GM23338 (cell line): ENCODE data around the gene TK1.

Experiments
- CREB1 ChIP-seq: fragments of 250-450 bp; sonication (Bioruptor Pico); IDR thresholded peaks from 2 replicates; pipeline ENCODE4 v1.5.0; 2020; ENCODE audit warnings: low read depth, mild to moderate bottlenecking, moderate library complexity
- EZH2 ChIP-seq: fragments of 200-600 bp; sonication (generic); IDR thresholded peaks from one replicate; pipeline ENCODE4 v1.8.0; 2017; ENCODE audit warnings: antibody characterized with exemption, mild to moderate bottlenecking, low read depth; ENCODE audit not compliant: unreplicated experiment
- EZH2phosphoT487 ChIP-seq: fragments of 200-600 bp; sonication (generic); IDR thresholded peaks from one replicate; pipeline ENCODE4 v1.8.1; 2018; ENCODE audit warnings: antibody characterized with exemption; ENCODE audit not compliant: unreplicated experiment
- JUNB ChIP-seq: IDR thresholded peaks from one replicate; pipeline ENCODE4 v1.6.1; 2016; ENCODE audit warnings: antibody characterized with exemption; ENCODE audit not compliant: unreplicated experiment
- POLR2AphosphoS5 ChIP-seq: IDR thresholded peaks from 2 replicates; pipeline ENCODE4 v1.6.1; 2016; ENCODE audit warnings: antibody characterized with exemption, low read depth
- TF ChIP-seq, protein P1 (sequence below), 2 experiments: fragments of 200-600 bp in 1 of 2; sonication (generic) in 1 of 2; conservative IDR thresholded peaks; 2 replicates each; pipeline versions ENCODE4 v1.5.1 to v1.6.1; 2016 to 2017; ENCODE audit warnings: antibody characterized with exemption in 2 of 2, low read depth in 2 of 2, mild to moderate bottlenecking in 2 of 2, moderate library complexity in 1 of 2
- TF ChIP-seq, protein P2 (sequence below): IDR thresholded peaks from 2 replicates; pipeline ENCODE4 v1.6.1; 2016; ENCODE audit warnings: antibody characterized with exemption
- TF ChIP-seq, protein P3 (sequence below): IDR thresholded peaks from one replicate; pipeline ENCODE4 v1.6.1; 2018; ENCODE audit warnings: antibody characterized with exemption; ENCODE audit not compliant: unreplicated experiment

DNA sequence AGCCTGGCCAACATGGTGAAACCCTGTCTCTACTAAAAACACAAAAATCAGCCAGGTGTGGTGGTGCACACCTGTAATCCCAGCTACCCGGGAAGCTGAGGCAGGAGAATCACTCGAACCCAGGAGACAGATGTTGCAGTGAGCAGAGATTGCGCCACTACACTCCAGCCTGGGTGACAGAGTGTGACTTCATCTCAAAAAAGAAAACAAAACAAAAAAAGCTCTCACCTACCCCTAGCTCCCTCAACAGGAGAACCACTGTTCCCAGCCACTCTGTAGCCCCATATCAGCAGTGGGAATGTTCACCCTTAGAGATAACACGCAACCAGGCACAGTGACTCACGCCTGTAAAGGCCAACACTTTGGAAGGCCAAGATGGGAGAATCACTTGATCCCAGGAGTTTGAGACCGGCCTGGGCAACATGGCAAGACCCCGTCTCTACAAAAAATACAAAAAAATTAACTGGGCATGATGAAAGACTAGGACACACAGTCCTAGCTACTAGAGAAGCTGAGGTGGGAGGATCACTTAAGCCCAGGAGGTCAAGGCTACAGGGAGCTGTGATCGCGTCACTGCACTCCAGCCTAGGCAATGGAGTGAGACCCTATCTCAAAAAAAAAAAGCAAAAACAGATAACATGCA is 50.9 kb downstream of the TK1 start:
- no peak for TF ChIP-seq POLR2AphosphoS5
- TF ChIP-seq, protein P1, sequence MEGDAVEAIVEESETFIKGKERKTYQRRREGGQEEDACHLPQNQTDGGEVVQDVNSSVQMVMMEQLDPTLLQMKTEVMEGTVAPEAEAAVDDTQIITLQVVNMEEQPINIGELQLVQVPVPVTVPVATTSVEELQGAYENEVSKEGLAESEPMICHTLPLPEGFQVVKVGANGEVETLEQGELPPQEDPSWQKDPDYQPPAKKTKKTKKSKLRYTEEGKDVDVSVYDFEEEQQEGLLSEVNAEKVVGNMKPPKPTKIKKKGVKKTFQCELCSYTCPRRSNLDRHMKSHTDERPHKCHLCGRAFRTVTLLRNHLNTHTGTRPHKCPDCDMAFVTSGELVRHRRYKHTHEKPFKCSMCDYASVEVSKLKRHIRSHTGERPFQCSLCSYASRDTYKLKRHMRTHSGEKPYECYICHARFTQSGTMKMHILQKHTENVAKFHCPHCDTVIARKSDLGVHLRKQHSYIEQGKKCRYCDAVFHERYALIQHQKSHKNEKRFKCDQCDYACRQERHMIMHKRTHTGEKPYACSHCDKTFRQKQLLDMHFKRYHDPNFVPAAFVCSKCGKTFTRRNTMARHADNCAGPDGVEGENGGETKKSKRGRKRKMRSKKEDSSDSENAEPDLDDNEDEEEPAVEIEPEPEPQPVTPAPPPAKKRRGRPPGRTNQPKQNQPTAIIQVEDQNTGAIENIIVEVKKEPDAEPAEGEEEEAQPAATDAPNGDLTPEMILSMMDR (conservative IDR thresholded peaks at IDR 0.05; ENCODE audit: low read depth in 2 of 2): no peak
- no peak for TF ChIP-seq EZH2phosphoT487
- TF ChIP-seq, protein P2, sequence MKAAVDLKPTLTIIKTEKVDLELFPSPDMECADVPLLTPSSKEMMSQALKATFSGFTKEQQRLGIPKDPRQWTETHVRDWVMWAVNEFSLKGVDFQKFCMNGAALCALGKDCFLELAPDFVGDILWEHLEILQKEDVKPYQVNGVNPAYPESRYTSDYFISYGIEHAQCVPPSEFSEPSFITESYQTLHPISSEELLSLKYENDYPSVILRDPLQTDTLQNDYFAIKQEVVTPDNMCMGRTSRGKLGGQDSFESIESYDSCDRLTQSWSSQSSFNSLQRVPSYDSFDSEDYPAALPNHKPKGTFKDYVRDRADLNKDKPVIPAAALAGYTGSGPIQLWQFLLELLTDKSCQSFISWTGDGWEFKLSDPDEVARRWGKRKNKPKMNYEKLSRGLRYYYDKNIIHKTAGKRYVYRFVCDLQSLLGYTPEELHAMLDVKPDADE: no peak
- TF ChIP-seq, protein P3, sequence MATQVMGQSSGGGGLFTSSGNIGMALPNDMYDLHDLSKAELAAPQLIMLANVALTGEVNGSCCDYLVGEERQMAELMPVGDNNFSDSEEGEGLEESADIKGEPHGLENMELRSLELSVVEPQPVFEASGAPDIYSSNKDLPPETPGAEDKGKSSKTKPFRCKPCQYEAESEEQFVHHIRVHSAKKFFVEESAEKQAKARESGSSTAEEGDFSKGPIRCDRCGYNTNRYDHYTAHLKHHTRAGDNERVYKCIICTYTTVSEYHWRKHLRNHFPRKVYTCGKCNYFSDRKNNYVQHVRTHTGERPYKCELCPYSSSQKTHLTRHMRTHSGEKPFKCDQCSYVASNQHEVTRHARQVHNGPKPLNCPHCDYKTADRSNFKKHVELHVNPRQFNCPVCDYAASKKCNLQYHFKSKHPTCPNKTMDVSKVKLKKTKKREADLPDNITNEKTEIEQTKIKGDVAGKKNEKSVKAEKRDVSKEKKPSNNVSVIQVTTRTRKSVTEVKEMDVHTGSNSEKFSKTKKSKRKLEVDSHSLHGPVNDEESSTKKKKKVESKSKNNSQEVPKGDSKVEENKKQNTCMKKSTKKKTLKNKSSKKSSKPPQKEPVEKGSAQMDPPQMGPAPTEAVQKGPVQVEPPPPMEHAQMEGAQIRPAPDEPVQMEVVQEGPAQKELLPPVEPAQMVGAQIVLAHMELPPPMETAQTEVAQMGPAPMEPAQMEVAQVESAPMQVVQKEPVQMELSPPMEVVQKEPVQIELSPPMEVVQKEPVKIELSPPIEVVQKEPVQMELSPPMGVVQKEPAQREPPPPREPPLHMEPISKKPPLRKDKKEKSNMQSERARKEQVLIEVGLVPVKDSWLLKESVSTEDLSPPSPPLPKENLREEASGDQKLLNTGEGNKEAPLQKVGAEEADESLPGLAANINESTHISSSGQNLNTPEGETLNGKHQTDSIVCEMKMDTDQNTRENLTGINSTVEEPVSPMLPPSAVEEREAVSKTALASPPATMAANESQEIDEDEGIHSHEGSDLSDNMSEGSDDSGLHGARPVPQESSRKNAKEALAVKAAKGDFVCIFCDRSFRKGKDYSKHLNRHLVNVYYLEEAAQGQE: no peak
- no peak for TF ChIP-seq EZH2
- TF ChIP-seq JUNB: no peak
- no peak for TF ChIP-seq CREB1 (CRISPR knock-in tag)
